Thymus (tissue), 11 donors: ENCODE results near the gene AKNA. TPM values are rescaled to one million over a fixed set of nuclear protein-coding genes. Genes with fewer than 3 reads are reported as not detected.

Experiments
- DNase-seq, 9 donors: peaks; one replicate each; pipeline ENCODE4 v3.0.0-alpha.2; 2013; ENCODE audit warnings: low spot score in 9 of 9, low read depth in 6 of 9, missing footprints in 1 of 9
- H3K27ac ChIP-seq, 2 donors: one replicate each; pipeline ENCODE4 v1.5.1; 2013; ENCODE audit warnings: control low read depth in 1 of 2, low read depth in 1 of 2, low read length in 1 of 2, mild to moderate bottlenecking in 1 of 2, moderate library complexity in 1 of 2
- H3K27me3 ChIP-seq, 2 donors: one replicate each; pipeline ENCODE4 v1.5.1; 2013; ENCODE audit warnings: low read length in 1 of 2; ENCODE audit not compliant: control insufficient read depth in 2 of 2, insufficient read depth in 1 of 2
- H3K36me3 ChIP-seq, 2 donors: one replicate each; pipeline ENCODE4 v1.5.1; 2013; ENCODE audit warnings: low read length in 1 of 2, mild to moderate bottlenecking in 1 of 2, moderate library complexity in 1 of 2; ENCODE audit not compliant: control insufficient read depth in 2 of 2, insufficient read depth in 2 of 2
- H3K4me1 ChIP-seq, 2 donors: one replicate each; pipeline ENCODE4 v1.5.1; 2013; ENCODE audit warnings: low read length in 2 of 2; ENCODE audit not compliant: control insufficient read depth in 2 of 2, insufficient read depth in 2 of 2
- H3K4me3 ChIP-seq, 2 donors: one replicate each; pipeline ENCODE4 v1.5.1; 2013; ENCODE audit warnings: low read length in 2 of 2, control low read depth in 1 of 2, mild to moderate bottlenecking in 1 of 2
- H3K9me3 ChIP-seq, 2 donors: one replicate each; pipeline ENCODE4 v1.5.1; 2013; ENCODE audit warnings: low read length in 1 of 2, mild to moderate bottlenecking in 1 of 2; ENCODE audit not compliant: control insufficient read depth in 2 of 2, insufficient read depth in 1 of 2
- WGBS: extraction: QIAGEN DNeasy Blood & Tissue Kit; methylation state at CpG from one replicate; pipeline ENCODE4 v1.1.7; 2013; 5-methylcytosine and 5-hydroxymethylcytosine counted together
- polyA plus RNA-seq: library from polyadenylated mRNA; stranded (reverse); fragments of 200-250 nt; gene quantifications from one replicate; pipeline ENCODE4 v1.2.3, GENCODE V29; 2013
- total RNA-seq: library from RNA; stranded (reverse); fragments of 120-200 nt; gene quantifications from one replicate; pipeline ENCODE4 v1.2.4, GENCODE V29; 2013
- donor health status: healthy.

The AKNA gene
- total and polyA plus RNA-seq, 2 donors = 52.2 to 162 TPM

DNA sequence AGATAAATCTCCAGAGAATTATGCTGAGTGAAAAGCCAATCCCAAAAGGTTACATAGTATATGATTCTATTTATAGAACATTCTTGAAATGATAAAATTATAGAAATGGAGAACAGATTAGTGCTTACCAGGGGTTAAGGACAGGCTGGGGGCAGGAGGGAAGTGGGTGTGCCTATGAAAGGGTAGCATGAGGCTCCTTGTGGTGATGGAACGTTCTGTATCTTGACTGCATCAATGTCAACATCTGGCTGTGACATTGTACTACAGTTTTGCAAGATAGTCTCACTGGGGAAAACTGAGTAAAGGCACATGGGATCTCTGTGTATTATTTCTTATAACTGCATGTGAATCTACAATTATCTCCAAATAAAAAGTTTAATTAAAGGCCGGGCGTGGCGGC lies 35.9 kb downstream of the AKNA start:
- no peak for DNase-seq
- no peak overlapping the region for H3K4me3 ChIP-seq
- WGBS = 87% methylated on average over 4 of the region's 4 CpGs
- H3K27me3 ChIP-seq = no peaks in the 10 kb centered on the region
- peaks cover 90 to 91% of the 10 kb centered on the region in 2 donors for H3K36me3 ChIP-seq
- peaks cover 0 to 14% of the 10 kb centered on the region in 2 donors for H3K4me1 ChIP-seq
- no peak overlapping the region for H3K27ac ChIP-seq
- H3K9me3 ChIP-seq = no peaks in the 10 kb centered on the region

GRCh38 chr9:114350636-114351401 lies 37.0 kb downstream of the AKNA start:
- Histone ChIP-seq H3K27ac (peak overlapping the region in 1 of 2 donors; percentile 36), H3K4me1 (peaks cover 0 to 14% of the 10 kb centered on the region in 2 donors)
- no peak for DNase-seq

GRCh38 chr9:114349713-114350480 lies 37.9 kb downstream of the AKNA start:
- peak overlapping the region in 1 of 2 donors; percentile 37 for H3K27ac ChIP-seq
- peaks cover 90 to 91% of the 10 kb centered on the region in 2 donors for H3K36me3 ChIP-seq
- H3K4me3 ChIP-seq = no peak overlapping the region
- H3K9me3 ChIP-seq = no peaks in the 10 kb centered on the region
- WGBS = 95% methylated on average over 10 of the region's 10 CpGs
- no peaks in the 10 kb centered on the region for H3K27me3 ChIP-seq
- H3K4me1 ChIP-seq = peaks cover 0 to 14% of the 10 kb centered on the region in 2 donors
- DNase-seq = no peak

More at GRCh38 chr9:114350636-114351401, 37.0 kb downstream of the AKNA start:
- H3K4me3 ChIP-seq = no peak overlapping the region
- no peaks in the 10 kb centered on the region for H3K27me3 ChIP-seq
- H3K36me3 ChIP-seq = peaks cover 89 to 91% of the 10 kb centered on the region in 2 donors
- 98% methylated on average over 16 of the region's 16 CpGs for WGBS
- no peaks in the 10 kb centered on the region for H3K9me3 ChIP-seq

DNA sequence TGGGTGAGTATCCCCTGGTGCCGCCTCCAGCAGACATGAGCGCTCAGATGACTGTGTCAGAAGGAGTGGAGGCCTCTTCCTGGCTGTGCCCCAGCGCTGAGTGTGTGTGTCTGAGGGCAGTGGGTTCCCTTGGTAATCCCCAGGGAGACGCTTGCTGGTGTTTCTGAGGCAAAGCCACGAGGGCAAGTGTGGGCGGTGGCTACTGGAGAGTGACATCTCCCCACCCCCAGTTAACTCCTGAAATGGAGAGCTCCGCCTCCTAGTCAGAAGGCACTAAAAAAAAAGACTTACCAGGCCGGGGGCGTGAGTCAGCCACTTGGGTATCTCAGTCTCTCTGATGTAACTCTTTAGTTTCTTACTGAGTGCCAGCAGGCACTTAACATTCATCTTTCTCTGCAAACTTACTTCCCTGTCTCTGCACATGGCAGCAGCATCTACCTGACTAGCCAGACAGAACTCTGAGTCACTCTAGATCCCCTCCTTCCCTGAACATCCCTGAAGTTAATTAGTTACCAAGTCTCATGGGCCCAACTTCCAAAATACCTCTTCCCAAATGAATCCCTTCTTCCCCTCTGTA lies 38.8 kb downstream of the AKNA start:
- Histone ChIP-seq H3K4me3 (no peak overlapping the region), H3K36me3 (peaks cover 93% of the 10 kb centered on the region in 2 donors), H3K4me1 (peaks cover 0 to 14% of the 10 kb centered on the region in 2 donors), H3K9me3 (no peaks in the 10 kb centered on the region), H3K27ac (peak overlapping the region; percentile 23 to 47), H3K27me3 (no peaks in the 10 kb centered on the region)
- peak in 3 of 9 donors; percentile 25 to 61 (median 29) for DNase-seq
- whole genome bisulfite sequencing = 60% methylated on average over 9 of the region's 9 CpGs

GRCh38 chr9:114348261-114348905 lies 39.4 kb downstream of the AKNA start:
- no peak overlapping the region for H3K4me3 ChIP-seq
- peaks cover 95 to 97% of the 10 kb centered on the region in 2 donors for H3K36me3 ChIP-seq
- 95% methylated on average over 12 of the region's 12 CpGs for WGBS
- H3K9me3 ChIP-seq = no peaks in the 10 kb centered on the region
- DNase-seq = no peak
- peaks cover 0 to 14% of the 10 kb centered on the region in 2 donors for H3K4me1 ChIP-seq
- H3K27me3 ChIP-seq = no peaks in the 10 kb centered on the region
- H3K27ac ChIP-seq = peak overlapping the region; percentile 23 to 47

DNA sequence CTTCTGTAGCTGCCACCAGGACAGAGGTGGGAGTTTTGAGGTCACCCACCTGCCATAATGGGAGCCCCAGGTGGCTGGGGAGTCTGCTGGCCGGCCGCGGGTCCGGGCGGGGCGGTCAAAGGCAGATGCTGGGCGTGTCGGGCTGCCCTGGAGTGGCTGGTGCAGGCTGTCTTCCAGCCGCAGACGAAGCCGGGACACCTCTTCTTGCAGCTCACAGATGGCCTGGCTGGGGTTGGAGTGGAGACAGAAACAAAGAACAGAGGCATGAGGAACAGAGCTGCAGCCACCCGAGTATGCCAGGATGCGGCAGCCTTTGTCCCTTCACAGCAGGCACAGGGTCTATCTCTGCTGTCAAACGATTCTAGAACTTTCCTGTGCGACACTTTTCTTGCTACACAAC lies 40.1 kb downstream of the AKNA start:
- Histone ChIP-seq H3K4me3 (no peak overlapping the region), H3K36me3 (peaks cover 95 to 97% of the 10 kb centered on the region in 2 donors), H3K4me1 (peaks cover 0 to 14% of the 10 kb centered on the region in 2 donors), H3K9me3 (no peaks in the 10 kb centered on the region), H3K27me3 (no peaks in the 10 kb centered on the region), H3K27ac (no peak overlapping the region)
- WGBS = 98% methylated on average over 15 of the region's 15 CpGs
- no peak for DNase-seq

GRCh38 chr9:114346146-114346545 lies 41.6 kb downstream of the AKNA start:
- H3K4me1 ChIP-seq = peaks cover 0 to 14% of the 10 kb centered on the region in 2 donors
- no peak overlapping the region for H3K27ac ChIP-seq
- no peak for DNase-seq
- H3K36me3 ChIP-seq = peaks cover 96 to 98% of the 10 kb centered on the region in 2 donors
- H3K9me3 ChIP-seq = no peaks in the 10 kb centered on the region
- 92% methylated on average over 11 of the region's 11 CpGs for WGBS
- no peaks in the 10 kb centered on the region for H3K27me3 ChIP-seq
- no peak overlapping the region for H3K4me3 ChIP-seq

DNA sequence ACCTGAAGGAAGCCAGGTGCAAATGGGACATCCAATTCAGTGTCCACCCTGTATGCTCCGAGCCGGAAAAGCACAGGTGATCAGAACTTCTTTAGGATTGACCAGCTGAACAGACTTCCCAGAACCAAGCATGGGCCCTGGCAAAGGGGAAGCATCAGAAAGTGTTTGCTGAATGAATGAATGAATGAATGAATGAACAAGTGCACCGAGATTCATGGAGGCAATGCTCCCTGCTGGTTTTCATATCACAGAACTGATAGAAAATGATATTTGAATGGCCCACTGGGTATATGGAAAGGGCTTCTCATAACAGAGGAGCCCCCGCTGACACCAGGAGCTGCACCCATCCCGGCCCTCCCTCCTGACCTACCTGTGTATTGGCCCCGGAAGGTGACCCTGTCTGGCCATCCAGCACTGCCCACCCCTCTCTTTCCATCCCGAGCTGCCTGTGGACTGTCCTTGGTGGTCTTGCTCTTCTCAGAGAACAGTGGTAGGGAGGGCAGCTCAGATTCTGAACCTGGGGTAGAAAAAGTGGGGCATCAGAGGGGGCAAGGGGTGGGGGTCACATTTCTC lies 42.2 kb downstream of the AKNA start:
- DNase-seq = no peak
- Histone ChIP-seq H3K27me3 (no peaks in the 10 kb centered on the region), H3K4me1 (peaks cover 0 to 14% of the 10 kb centered on the region in 2 donors), H3K27ac (no peak overlapping the region), H3K4me3 (no peak overlapping the region), H3K36me3 (peaks cover 96 to 98% of the 10 kb centered on the region in 2 donors), H3K9me3 (no peaks in the 10 kb centered on the region)
- 97% methylated on average over 7 of the region's 7 CpGs for WGBS
